ENCODE data around the gene AFF2.

The AFF2 gene

DNA sequence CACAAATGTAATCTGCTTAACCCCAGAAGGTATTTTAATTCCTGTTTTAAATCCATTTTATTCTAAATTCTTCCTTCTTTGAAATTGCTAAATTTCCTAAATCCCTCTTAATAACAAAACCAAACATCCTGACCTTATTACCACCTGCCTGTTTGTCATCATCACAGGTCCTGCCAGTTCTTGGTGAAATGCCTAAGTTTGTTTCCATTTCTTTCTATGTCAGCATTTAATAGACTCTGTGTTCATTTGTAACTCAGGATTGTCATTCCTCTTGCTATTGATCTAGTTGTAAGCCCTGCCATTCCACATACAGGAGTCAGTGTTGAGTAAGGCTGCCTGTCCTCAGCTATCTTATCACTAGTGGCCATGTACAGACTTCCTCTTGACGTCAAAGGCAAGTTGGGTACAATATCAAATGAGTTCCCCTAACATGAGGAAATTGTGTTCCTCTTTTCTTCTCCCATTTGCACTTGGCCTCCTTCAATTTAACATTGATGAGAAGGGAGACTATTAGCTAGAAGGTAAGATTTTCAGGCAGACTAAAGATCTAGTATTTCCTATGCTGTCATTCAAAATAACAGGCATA, 440.1 kb downstream of the AFF2 start:
- no peak for DNase-seq

DNA sequence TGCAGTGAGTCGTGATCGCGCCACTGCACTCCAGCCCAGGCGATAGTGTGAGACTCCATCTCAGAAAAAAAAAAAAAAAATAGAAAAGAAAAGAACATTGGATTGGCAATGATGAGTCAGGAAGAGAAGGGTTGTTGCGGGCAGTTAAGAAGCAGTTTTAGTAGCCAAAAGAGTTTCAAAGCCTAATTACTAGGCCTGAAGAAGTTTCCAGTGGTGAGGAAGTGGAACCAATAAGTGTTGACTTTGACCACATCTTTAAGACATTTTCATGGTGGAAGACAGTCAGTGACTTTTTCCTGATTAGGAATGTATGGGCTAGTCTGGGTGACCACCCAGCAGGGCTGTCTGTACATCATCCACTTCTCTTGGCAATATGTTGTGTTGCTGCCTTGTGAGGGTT, 442.3 kb downstream of the AFF2 start:
- DNase-seq = no peak

DNA sequence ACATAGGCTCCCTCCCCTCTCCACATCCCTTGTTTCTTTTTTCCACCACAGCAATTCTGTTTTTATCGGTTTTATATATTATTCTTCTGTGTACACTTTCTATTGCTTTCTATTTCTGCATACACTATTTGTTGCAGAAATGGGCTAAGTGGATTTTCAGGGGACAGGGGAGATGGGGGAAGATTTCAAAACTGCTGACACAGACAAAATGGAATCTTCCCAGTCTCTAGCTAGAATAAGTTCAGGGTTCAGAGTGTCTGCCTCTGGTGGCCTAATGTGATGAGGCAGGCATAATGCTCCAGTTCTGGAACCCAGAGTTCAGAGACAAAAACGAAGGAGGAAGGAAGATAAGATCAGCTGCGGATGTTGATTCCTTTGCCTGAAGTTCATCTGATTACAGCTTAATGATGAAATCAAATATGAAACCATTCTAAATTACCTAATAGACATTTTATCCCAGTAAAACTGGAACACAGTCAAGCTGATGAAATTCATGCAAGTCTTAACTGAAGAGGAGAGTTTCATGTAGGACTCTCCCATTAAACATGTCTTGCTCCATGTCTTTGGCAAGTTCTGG, 447.1 kb downstream of the AFF2 start:
- DNase-seq = no peak

DNA sequence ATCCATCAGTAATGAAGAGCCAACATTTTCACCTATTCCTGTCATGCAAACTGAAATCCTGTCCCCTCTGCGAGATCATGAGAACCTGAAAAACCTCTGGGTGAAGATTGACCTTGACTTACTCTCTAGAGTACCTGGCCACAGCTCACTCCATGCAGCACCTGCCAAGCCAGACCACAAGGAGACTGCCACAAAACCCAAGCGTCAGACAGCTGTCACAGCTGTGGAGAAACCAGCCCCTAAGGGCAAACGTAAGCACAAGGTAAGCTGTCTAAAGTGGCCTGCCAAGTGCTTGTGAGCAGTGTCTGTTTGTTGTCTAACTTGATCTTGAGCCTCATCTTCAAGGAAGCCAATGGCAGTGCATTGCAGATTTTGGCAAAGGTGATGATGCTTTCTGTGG, 455.9 kb downstream of the AFF2 start:
- no peak for DNase-seq

DNA sequence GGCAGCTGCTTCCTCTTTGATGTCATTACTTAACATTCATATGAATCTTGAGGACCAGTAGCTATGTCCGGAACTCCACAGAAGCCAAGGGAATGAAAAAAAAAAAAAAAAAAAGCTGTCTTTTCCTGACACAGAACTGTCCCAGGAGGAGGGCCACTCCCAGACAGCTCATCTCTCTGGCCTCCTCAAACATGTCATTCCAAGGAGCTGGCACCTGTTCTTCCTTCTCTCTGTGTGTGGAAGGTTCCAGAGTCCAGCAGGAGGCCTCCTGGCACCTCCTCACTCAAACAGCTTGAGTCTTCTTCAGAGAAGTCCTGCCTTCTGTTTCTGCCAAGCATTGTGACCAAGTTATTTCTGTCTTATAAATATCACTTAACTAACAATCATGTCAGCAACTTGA, 458.5 kb downstream of the AFF2 start:
- DNase-seq = no peak

DNA sequence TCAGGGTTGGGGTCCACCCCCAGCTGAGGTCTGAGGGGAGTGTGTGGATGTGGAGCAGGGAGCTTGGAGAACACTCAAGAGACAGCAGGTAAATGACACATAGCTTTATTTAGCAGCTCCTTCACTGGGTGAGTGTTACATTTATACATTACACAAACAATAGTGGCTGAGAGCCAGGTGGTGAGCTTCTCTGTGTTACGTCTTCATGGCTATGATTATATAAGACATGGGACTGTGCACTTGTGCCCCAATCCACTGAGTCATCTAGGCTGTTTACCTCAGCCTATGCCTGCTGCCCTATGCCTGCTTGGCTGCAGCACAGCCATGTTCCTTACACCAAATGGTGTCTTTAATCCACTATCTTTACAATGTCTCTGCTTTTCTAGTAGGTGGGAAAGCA, 459.6 kb downstream of the AFF2 start:
- no peak for DNase-seq

DNA sequence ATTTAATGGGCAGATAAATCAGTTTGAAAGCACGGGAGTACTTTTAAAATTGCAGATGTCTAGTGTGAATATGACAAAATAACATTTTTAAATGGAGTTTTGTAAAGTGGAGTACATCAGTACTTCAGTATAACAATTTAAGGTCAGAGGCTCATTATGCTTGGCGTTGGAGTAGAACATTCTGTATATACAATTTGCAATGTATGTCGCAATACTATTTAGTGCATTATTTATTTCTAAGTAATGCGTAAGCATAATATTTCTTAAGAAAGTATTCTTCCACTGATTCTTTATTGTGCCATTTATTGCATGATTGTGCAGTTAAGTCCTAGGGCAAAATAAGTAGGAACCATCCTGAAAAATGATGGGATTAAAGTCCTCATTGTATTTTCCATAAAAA, 461.6 kb downstream of the AFF2 start:
- DNase-seq = no peak

DNA sequence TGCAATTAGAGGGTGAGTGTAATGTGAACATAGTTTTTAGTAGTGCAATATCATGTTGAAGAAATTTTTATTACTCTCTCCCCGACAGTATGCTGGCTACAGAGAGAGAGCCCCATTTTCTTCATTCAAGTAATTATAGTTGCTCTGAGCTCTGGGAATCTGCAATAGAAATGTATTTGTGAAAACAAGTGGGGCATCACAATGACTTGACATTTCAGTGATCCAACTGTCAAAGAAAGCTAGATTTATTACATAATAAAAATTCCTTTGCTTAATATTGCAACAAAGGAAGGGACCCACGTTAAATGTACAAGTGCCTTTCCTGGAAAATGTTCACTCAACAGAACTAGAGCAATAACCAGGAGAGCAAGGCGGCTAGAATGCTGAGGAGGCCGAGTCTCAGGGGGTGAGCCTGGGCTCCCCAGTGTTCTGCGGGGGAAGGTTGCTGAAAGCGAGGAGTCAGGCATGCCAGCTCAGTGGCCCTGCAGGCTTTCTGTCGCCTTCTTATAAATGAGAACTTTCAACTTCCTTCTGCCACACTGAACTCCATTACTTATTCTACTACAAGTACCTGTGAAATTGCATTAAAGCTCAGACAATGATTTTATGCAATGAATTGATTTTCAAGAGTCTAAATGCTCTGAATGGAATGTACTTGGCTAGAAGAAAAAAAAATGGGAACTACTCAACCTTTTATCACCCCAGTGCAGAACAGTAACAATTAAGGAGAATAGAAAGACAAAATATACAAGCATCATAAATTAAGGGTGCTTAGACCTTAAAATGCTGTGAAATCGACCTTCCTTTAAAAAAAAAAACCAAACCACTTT, 476.4 kb downstream of the AFF2 start:
- DNase-seq = no peak

DNA sequence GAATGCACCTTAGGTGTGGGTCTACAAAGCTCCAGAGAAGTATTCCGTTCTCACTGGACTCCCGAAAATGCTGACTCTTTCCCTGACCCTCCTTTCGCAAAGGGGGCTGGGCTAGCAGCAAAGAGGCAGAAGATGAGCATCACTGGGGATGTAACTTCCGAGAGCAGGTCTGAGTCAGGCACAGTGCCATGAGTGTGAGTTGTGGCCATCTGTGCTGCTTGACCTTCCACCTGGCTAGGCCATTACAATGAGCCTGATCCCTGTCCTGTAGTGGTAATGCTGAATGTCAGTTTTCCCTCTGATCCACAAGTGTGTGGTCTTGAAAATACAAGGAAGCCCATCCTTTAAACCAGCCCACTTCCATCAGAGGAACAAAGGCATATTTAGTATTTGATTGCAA, 479.4 kb downstream of the AFF2 start:
- DNase-seq = no peak

DNA sequence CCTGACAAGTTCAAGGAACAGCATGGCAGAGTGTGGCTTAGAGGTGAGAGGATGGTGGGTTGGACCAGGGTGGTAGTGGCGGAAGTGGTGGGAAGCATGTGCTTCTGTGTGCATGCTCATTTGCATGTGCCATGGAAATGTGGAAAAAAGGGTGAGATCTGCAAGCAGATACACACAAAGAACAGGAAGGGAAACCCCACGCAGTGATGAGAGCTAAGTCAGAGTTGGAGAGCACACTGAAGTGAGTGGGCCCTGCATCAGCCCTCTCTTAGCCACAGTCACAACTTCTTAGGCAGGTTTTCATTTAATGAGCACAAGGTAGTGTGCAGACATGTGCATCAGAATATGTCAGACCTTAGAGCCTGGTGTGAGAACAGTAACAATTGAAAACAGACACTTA, 483.8 kb downstream of the AFF2 start:
- DNase-seq = no peak

DNA sequence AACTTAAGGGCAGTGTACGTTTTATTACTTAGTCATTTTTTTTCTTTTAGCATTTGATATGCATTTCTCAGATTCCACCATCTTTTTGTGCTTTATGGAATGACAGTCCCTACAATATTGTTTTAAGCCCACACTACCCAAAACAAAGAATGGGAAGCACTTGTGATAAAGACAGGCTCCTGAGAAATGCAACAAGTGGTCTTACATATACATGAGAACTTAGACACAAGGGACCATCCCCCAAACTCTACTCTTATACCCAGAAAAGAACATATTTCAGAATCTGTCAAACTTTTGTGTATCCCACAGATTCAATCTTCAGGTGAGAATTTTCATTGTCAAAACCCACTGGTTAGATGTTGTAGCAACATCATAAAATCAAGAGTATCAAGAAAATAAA, 491.1 kb downstream of the AFF2 start:
- DNase-seq = no peak

DNA sequence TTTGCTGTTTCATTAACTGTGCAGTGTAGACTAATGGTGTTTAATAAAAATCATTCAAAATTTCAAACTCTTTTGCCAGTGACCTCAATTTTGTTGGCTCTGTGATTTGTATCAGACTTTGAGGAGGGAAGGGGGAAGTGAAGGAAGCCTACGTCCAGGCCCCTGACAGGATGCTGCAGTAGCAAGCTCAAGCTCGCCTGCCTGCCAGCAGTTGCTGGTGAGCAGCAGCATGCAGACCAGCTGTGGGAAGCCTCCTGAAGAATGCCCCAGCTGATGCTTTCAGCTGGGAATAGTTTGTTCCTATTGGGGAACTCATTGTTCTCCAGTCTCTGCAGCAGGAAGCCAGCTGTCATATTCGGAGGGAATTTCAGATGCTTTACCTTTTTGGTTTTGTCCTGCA, 495.2 kb downstream of the AFF2 start:
- no peak for DNase-seq

DNA sequence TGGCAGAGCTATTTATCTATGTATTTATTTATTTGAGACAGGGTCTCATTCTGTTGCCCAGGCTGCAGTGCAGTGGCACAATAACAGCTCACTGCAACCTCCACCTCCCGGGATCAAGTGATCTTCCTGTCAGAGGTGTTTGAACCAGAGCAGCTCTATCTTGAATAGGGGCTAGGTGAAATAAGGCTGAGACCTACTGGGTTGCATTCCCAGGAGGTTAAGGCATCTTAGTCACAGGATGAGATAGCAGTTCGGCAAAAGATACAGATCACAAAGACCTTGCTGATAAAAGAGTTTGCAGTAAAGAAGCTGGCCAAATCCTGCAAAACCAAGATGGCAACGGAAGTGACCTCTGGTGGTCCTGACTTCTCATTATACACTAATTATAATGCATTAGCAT, 501.9 kb downstream of the AFF2 start:
- no peak for DNase-seq

DNA sequence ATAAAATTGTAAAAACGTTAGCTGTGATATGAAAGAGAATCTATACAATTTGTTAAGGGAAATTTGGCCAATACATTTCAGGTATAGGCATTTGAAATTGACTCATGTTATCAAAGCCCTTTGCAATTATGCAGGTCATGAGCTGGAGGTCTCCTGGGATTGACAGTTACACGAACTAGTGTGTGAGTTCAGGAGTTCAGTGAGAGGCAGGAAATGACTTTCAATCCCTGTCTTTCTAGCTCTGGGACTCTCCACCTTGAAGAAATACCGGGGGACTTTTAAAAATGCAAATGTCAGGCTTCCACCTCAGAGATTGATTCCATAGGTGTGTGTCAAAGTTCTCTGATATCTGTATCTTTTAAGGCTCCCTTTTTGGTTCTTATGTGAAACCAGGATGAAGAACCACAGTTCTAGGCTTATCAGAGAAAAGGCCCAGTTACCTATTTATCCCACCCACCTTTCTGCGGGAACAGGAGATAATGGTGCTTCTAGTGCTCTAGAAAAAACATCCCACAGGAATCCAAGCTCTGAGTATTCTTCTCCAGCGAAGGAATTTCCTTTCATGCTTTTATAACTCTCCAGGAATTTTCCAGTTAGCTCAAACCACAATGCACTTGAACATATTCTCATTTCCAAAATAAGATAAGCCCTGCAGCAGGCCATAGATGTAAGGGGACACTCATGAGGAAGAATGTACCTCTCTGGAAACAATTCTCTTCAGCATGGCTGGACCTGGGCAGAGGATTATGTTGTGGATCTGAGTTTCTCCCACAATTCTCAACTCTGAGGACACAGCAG, 503.6 kb downstream of the AFF2 start:
- no peak for DNase-seq

DNA sequence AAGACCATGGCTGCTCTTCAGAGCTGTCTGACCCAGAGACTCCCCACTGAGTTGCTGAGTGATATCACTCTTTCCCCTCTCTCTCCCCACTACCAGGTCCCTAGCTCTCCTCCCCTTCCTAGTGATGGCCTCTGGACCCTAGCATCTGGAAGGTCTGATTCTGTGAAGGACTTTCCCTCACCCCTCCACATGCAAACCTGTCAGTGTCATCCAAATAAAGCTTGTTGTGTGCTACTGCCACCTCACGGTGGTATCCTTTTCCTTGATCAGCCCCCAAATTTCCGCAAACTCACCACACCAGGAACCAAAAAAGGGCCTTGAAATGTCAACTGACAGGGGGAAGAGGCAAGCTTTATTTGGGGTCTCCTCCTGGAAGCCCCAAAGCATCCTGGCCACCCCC, 504.5 kb downstream of the AFF2 start:
- DNase-seq = no peak

DNA sequence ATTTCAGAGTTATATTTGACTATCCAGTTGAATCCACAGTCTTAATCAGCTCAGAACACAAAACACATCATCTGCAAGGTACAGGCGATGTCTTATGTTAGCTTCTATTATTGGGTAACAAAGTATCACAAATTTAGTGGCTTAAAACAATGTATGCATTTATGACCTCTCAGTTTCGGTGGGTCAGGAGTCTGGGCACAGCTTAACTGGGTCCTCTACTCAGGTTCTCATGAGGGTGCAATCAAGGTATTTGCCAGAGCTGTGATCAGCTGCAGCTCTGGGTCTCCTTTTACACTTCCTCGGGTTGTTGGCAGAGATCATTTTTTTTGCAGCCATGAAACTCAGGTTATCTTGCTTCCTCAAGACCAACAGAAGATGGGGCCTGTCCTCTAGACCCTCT, 505.8 kb downstream of the AFF2 start:
- no peak for DNase-seq

DNA sequence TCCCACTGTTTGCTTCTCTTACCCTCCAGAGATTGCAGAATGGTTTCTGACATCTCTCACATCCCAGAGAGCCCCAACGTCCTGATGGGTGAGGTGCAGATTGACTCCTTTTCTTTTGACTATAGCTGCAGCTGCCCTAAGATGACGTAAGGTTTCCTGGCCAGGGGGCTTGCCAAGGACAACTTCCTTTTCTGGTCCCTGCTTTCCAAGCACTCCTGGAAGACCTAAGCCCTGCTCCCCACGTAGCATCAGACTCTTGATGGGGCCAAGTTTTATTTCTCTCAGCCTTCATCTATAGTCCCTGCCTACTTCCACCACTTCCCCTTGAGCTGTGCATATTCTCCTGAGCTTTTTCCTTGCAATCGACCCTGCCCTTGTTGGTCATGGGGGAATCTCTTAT, 507.0 kb downstream of the AFF2 start:
- no peak for DNase-seq

DNA sequence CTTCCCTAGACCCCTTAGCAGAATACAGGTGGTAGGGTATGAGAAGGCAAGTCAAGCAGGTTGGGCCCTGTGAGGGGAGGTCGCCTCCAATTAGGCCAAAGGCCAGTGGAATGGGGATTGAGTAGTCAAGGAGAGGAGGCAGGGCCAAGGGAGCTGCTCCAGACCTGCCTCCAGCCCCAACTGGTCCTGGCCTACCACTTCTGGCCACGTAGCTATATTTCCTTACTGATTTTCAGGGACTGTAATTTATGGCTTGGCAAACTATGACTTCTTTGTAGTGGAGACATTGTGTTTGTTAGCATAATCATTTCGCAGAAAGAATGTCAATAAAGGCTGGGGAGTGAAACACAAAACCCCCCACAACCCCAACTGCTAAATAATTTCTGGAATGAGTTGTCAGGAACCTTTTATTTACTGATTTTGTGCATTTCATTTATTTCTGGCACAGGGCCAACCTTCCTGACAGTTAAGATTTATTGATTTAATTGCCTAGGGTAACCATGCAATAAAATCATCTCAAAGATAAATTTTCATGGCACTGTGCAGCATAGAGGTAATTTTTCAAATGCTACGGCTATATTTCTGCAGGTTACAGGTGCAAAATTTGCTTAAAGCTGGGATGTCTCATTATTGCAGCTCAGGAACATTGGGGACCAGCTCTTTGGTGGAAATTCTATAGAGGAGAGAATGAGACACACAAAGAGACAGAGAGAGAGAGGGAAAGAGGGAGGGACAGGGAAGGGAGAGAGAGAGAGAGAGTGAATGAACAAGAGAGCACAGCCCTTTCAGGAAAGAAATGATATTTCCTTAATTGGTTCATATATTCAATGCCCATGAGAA, 509.8 kb downstream of the AFF2 start:
- no peak for DNase-seq

DNA sequence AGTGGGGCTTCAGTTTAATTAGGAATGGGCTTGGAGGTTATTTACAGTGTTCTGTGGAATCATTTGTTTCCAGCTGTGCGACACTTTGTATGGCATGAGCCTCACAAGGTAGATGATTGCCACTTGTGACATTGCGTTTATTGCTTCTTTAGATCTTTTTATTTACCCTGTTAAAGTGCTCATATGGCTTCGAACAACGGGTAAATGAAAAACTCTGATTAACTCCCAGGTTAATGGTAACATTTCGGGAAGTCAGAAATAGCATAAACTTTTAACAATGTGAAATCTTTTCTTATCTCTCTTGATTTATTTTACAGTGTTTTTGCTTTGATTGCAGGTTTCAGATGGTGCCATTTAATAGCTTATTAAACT, 510.4 kb downstream of the AFF2 start:
- DNase-seq = no peak

DNA sequence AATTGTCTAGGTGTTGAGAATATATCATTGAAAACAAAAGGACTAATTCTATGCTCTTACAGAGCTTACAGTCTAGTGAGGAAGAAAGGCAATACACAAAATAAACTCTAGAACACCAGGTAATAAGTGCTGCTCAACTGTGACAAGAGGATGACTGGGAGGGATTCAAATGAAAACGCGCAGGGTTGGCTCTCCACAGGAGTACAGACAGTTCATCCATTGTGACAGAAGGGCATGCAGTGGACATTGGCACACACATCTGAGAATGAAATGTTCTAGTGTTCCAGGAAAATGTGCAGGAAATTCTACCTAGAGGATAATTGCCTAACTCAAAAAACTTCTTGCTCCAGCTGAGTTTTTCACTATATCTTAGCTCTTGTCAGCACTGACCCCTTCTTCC, 512.7 kb downstream of the AFF2 start:
- no peak for DNase-seq

DNA sequence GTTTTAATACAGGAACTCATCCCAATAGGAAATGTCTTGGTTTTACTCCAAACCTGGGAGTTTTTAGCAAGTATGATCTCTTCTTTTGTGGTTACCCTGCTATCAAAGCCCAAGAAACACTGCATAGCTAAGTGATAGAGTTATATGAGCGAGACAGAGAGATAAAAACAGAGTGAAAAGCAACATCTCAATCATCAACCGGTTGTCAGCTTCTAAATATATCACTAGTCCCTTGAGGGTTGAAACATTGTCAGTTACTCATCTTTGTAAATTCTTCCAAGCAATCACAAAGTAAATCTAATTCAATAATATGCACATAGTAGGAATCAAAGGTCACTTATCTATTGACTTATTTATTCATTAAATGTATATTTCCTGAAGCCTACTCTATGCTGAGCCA, 520.7 kb downstream of the AFF2 start:
- no peak for DNase-seq

DNA sequence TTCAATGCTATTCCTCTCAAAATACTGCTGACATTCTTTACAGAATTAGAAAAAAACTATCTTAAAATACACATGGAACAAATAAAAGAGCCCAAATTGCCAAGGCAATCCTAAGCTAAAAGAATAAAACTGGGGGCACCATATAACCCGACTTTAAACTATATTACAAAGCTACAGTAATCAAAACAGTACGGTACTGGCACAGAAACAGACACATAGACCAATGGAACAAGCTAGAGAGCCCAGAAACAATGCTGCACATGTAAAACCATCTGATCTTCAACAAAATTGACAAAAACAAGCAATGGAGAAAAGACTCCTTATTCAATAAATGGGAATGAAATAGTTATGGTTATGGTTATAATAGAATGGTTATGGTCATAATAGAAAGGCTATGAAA, 522.1 kb downstream of the AFF2 start:
- DNase-seq = no peak

DNA sequence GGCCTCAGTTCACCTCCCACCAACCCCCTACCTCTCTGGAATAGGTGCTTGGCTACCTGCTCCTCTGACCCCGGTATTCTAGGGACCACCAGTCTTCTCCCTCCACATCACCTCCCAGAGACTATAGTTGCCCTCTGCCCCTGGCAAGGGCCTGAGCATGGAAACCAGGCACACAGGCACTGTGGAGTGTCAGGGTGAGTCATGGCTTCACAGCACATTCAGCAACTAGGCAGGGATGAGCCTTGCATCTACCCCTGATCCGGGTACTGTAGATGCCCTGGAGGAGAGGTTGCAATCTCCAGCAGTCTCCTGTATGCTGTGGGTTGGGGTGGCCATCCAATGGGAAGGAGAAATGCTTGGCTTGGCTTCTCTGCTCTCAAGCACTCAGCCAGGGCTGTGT, 532.0 kb downstream of the AFF2 start:
- no peak for DNase-seq

Measured in NCI-H2081 treated with DMSO at 0.1 percent for 48 hours (cell line).